HepG2 (cell line): ENCODE data around the gene LYSMD1. TPM values are rescaled to one million over a fixed set of nuclear protein-coding genes. Genes with fewer than 3 reads are reported as not detected.

Experiments used
- ATAC-seq: fragments of 200-7000 bp; cut with Tn5 transposase; 3 replicates; pipeline ENCODE4 v1.9.1; 2020; ENCODE audit warnings: mild to moderate bottlenecking, moderate library complexity
- BruUV-seq: library from RNA; stranded (reverse); fragments of 400-500 nt; replicated peaks from 2 replicates; lab custom pipeline; 2021; lab: Mats Ljungman, UMichigan
- CTCF ChIA-PET: fragments of 300-600 bp; formaldehyde crosslinking; extraction: SDS; loops from one replicate; lab custom pipeline; 2021; ENCODE audit warnings: low total read pairs, inconsistent platforms, low intra/inter-chr PET ratio; lab: Yijun Ruan, JAX
- POLR2A ChIA-PET: fragments of 350-600 bp; sonication (Branson Sonifier 250); formaldehyde crosslinking; loops from one replicate; lab custom pipeline; 2020; ENCODE audit warnings: antibody characterized with exemption, inconsistent platforms; lab: Yijun Ruan, JAX
- DNase-seq: peaks from one replicate; pipeline ENCODE4 v3.0.0-alpha.2; 2015; ENCODE audit warnings: low spot score
- FAIRE-seq: peaks from 3 replicates; lab custom pipeline; 2011; peaks lifted over from hg19 to GRCh38; lab: Jason Lieb, UNC
- H2AFZ ChIP-seq: one replicate; pipeline ENCODE4 v1.6.1; 2011; ENCODE audit warnings: low read length, inconsistent platforms
- H3K27ac ChIP-seq: fragments of 300-600 bp; 3 replicates; pipeline ENCODE4 v1.8.0; 2011; ENCODE audit warnings: mixed run types, mild to moderate bottlenecking, mixed read lengths, low read length, inconsistent platforms; ENCODE audit not compliant: insufficient read depth; ENCODE audit errors: extremely low read length
- H3K27me3 ChIP-seq, 2 experiments: fragments of 200-600 bp in 1 of 2; 2 replicates in 1 of 2; 3 replicates in 1 of 2; pipeline versions ENCODE4 v1.6.0 to v1.8.0; 2011; ENCODE audit warnings: low read length in 2 of 2, mild to moderate bottlenecking in 2 of 2, moderate library complexity in 2 of 2, inconsistent platforms in 1 of 2; ENCODE audit not compliant: insufficient read depth in 2 of 2, control insufficient read depth in 1 of 2
- H3K36me3 ChIP-seq, 2 experiments: fragments of 200-600 bp in 1 of 2; replicated peaks in 1 of 2; 2 replicates in 1 of 2; 3 replicates in 1 of 2; pipeline versions ENCODE4 v1.5.1 to v1.8.0; 2011; ENCODE audit warnings: low read length in 2 of 2, inconsistent platforms in 1 of 2; ENCODE audit not compliant: insufficient read depth in 2 of 2, control insufficient read depth in 1 of 2
- H3K4me1 ChIP-seq: 2 replicates; pipeline ENCODE4 v1.5.1; 2012; ENCODE audit warnings: low read length, inconsistent platforms; ENCODE audit not compliant: insufficient read depth
- H3K4me2 ChIP-seq: 2 replicates; pipeline ENCODE4 v1.6.0; 2011; ENCODE audit warnings: low read depth, low read length, inconsistent platforms
- H3K4me3 ChIP-seq, 3 experiments: fragments of 200-600 bp in 1 of 3; sonication (generic), shearing (Covaris generic) in 1 of 3; replicated peaks in 1 of 3; 2 replicates each; pipeline ENCODE4 v1.5.1; 2011 to 2016; ENCODE audit warnings: low read length in 3 of 3, inconsistent platforms in 2 of 3, low read depth in 2 of 3, mild to moderate bottlenecking in 2 of 3, control low read depth in 1 of 3, mixed read lengths in 1 of 3; ENCODE audit not compliant: insufficient read depth in 1 of 3
- H3K79me2 ChIP-seq: one replicate; pipeline ENCODE4 v1.6.1; 2011; ENCODE audit warnings: low read length, inconsistent platforms; ENCODE audit not compliant: insufficient read depth
- H3K9ac ChIP-seq: 2 replicates; pipeline ENCODE4 v1.6.0; 2011; ENCODE audit warnings: mild to moderate bottlenecking, low read depth, low read length, inconsistent platforms; ENCODE audit not compliant: insufficient read depth
- H3K9me3 ChIP-seq: 2 replicates; pipeline ENCODE4 v1.5.1; 2012; ENCODE audit warnings: mild to moderate bottlenecking, low read length
- H4K20me1 ChIP-seq: 2 replicates; pipeline ENCODE4 v1.6.0; 2011; ENCODE audit warnings: inconsistent platforms, mild to moderate bottlenecking, low read length, moderate library complexity; ENCODE audit not compliant: insufficient read depth
- HMG20A ChIP-seq: IDR thresholded peaks from 2 replicates; pipeline ENCODE4 v1.6.1; 2016; ENCODE audit warnings: borderline replicate concordance
- MYC ChIP-seq: sonication (generic); formaldehyde crosslinking; IDR thresholded peaks from 2 replicates; pipeline ENCODE4 v1.9.0; 2021; ENCODE audit warnings: missing genetic modification reagents, borderline replicate concordance
- RBFOX2 ChIP-seq: fragments of 200-400 bp; formaldehyde crosslinking; IDR thresholded peaks from 2 replicates; pipeline ENCODE4 v1.6.1; 2017; ENCODE audit warnings: low read depth, mild to moderate bottlenecking, low read length
- SOX13 ChIP-seq, 3 experiments: fragments of 450-650 bp in 1 of 3; sonication (generic) in 1 of 3; formaldehyde crosslinking in 1 of 3; IDR thresholded peaks in 2 of 3; conservative IDR thresholded peaks in 1 of 3; 2 replicates each; pipeline versions ENCODE4 v1.5.0 to v1.6.1; 2016 to 2020; ENCODE audit warnings: antibody characterized with exemption in 1 of 3, mild to moderate bottlenecking in 1 of 3, missing compliant biosample characterization in 1 of 3, missing genetic modification reagents in 1 of 3, moderate library complexity in 1 of 3
- THAP11 ChIP-seq: IDR thresholded peaks from 2 replicates; pipeline ENCODE4 v1.6.1; 2016; ENCODE audit warnings: missing biosample characterization, missing genetic modification reagents
- YY1 ChIP-seq: IDR thresholded peaks from 2 replicates; pipeline ENCODE4 v1.6.1; 2011; ENCODE audit warnings: low read length, low read depth, moderate library complexity, mild to moderate bottlenecking; ENCODE audit not compliant: insufficient read depth, insufficient replicate concordance
- ZNF10 ChIP-seq: sonication (generic); formaldehyde crosslinking; IDR thresholded peaks from 2 replicates; pipeline ENCODE4 v1.4.0; 2020; ENCODE audit warnings: mild to moderate bottlenecking, low read depth, missing genetic modification reagents, borderline replicate concordance
- ZNF589 ChIP-seq: sonication (generic); formaldehyde crosslinking; conservative IDR thresholded peaks from 2 replicates; pipeline ENCODE4 v1.8.0; 2022; ENCODE audit warnings: mild to moderate bottlenecking, moderate library complexity, missing genetic modification reagents
- WGBS: methylation state at CpG from one replicate; pipeline ENCODE4 v1.1.6; 2017; ENCODE audit warnings: low lambda C conversion rate; 5-methylcytosine and 5-hydroxymethylcytosine counted together
- in situ Hi-C: cut with HindIII; loops from 2 replicates; pipeline ENCODE4 v1.10.0; 2017; ENCODE audit warnings: low pct_unique_long_range_greater_than_20kb; ENCODE audit not compliant: extremely low pct_ligation_motif_present
- intact Hi-C: fragments of 100-400 bp; cut with micrococcal nuclease; formaldehyde crosslinking; loops from one replicate; pipeline ENCODE4 v1.10.0; 2022; ENCODE audit not compliant: unreplicated experiment
- polyA plus RNA-seq, 8 experiments: library from polyadenylated mRNA; depleted of rRNA in 3 of 8; stranded (reverse) in 7 of 8; unstranded in 1 of 8; fragments of >200 nt; fragmentation: Illumina TruSeq in 4 of 8; extraction: Trizol in 4 of 8; gene quantifications; 2 replicates each; pipeline versions ENCODE4 v1.2.1 to v1.2.3, GENCODE V29; 2011 to 2016; ENCODE audit warnings: low read depth in 4 of 8, missing spikeins in 1 of 8, mixed read lengths in 1 of 8; ENCODE audit not compliant: insufficient read depth in 1 of 8
- total RNA-seq, 5 experiments: library from RNA; depleted of rRNA; stranded (reverse); fragments of >200 nt; fragmentation: Illumina TruSeq; extraction: Trizol; gene quantifications; 2 replicates each; pipeline ENCODE4 v1.2.3, GENCODE V29; 2016; ENCODE audit warnings: low read depth in 1 of 5
- TF ChIP-seq, protein P1 (sequence below): sonication (generic); formaldehyde crosslinking; IDR thresholded peaks from 2 replicates; pipeline ENCODE4 v1.5.0; 2020; ENCODE audit warnings: missing genetic modification reagents
- TF ChIP-seq, protein P2 (sequence below): sonication (generic); formaldehyde crosslinking; IDR thresholded peaks from 2 replicates; pipeline ENCODE4 v1.8.1; 2022; ENCODE audit warnings: mild to moderate bottlenecking, missing genetic modification reagents
- TF ChIP-seq, protein P3 (sequence below): IDR thresholded peaks from 2 replicates; pipeline ENCODE4 v1.6.1; 2016

Gene LYSMD1
- total and polyA plus RNA-seq, 2 of the 13 experiments (the other 11 are each of a cell fraction or from before 2014, with no cell fraction given), result 3.8 to 4.8 TPM

DNA sequence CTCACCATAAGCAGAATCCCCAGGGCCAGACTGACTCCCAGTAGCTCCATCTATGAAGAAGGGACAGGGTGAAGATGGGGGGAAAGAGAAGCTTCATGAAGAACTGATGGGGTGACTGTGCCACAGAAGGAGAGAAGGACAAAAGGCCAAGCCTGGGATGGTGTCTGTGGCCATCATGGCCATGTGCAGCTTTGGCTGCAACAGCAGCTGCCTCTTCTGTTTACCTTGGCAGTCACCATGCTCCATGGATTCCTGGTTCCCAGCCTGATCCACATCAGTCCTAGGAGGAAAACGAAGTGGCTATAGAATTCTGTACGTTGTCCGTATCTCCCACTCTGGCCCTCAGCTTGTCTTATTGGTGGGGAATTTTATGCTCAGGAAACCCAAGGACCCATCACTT is 31.3 kb downstream of the LYSMD1 start:
- 89% methylated on average over 3 of the region's 3 CpGs for WGBS
- TF ChIP-seq, protein P1, sequence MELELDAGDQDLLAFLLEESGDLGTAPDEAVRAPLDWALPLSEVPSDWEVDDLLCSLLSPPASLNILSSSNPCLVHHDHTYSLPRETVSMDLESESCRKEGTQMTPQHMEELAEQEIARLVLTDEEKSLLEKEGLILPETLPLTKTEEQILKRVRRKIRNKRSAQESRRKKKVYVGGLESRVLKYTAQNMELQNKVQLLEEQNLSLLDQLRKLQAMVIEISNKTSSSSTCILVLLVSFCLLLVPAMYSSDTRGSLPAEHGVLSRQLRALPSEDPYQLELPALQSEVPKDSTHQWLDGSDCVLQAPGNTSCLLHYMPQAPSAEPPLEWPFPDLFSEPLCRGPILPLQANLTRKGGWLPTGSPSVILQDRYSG (CRISPR knock-in tag), result no peak
- TF ChIP-seq HMG20A (CRISPR knock-in tag), result no peak
- TF ChIP-seq ZNF589 (CRISPR knock-in tag), result no peak
- no peak for TF ChIP-seq YY1
- TF ChIP-seq ZNF10 (CRISPR knock-in tag), result no peak
- no peak for FAIRE-seq
- CTCF ChIA-PET, result no interaction called here
- no peak for ATAC-seq
- Histone ChIP-seq H4K20me1 (no peaks in the 10 kb centered on the region), H3K27me3 (no peaks in the 10 kb centered on the region), H3K4me1 (no peaks in the 10 kb centered on the region), H3K9me3 (no peaks in the 10 kb centered on the region), H3K4me2 (no peak overlapping the region), H3K9ac (no peak overlapping the region), H3K27ac (no peak overlapping the region), H3K36me3 (no peaks in the 10 kb centered on the region), H2AFZ (no peak overlapping the region), H3K4me3 (no peak overlapping the region), H3K79me2 (no peaks in the 10 kb centered on the region)
- intact Hi-C loops, result no loop called here
- POLR2A ChIA-PET, result no interaction called here
- in situ Hi-C loops, result no loop called here
- no peak for DNase-seq
- no TSS peak for BruUV-seq

DNA sequence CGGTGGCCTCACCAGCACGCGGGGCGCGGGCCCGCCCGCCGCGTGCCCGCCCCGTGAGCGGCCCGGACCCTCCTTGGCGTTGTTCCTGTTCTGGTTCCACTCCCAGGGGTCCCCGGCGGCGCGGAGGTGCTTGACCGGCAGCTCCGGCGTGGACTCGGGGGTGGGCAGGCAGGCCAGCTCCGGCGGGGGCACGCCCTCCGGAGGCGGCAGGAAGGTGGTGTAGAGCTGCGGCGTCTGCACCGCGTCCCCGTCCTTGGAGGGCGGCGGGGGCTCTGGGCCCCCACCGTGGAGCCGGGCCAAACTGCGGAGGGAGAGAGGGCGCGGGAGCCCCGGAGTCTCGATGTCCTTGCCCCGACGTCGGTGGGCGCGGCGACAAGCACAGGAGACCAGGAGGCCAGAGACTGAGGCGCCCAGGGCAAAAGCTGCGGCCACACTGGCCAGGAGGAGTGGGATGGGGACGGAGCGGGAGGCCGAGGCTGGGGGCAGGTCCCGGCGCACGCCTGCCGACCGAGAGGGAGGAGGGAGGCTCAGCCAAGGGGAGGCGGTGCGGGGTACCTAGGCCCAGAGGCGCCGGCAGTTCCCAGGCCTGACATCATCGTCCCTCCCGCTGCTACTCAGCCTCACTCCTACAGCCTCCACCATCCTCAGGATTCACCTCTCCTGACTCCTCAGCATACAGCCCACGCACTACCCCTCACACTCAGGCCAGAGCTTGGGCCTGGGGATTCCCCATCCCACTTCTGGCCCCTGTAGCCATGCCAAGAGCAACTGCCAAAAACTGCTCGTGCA is 32.5 kb downstream of the LYSMD1 start:
- POLR2A ChIA-PET, result no interaction called here
- Histone ChIP-seq H3K4me2 (no peak overlapping the region), H3K27me3 (no peaks in the 10 kb centered on the region), H3K36me3 (no peaks in the 10 kb centered on the region), H3K27ac (no peak overlapping the region), H3K79me2 (no peaks in the 10 kb centered on the region), H4K20me1 (no peaks in the 10 kb centered on the region), H3K9ac (no peak overlapping the region), H3K9me3 (no peaks in the 10 kb centered on the region), H3K4me3 (no peak overlapping the region), H2AFZ (no peak overlapping the region), H3K4me1 (no peaks in the 10 kb centered on the region)
- CTCF ChIA-PET, result no interaction called here
- intact Hi-C loops, result no loop called here
- WGBS, result 96% methylated on average over 51 of the region's 65 CpGs
- DNase-seq, result no peak
- no peak for FAIRE-seq
- no peak for TF ChIP-seq SOX13 (IDR thresholded peaks at IDR 0.05)
- TF ChIP-seq SOX13 (CRISPR knock-in tag; conservative IDR thresholded peaks at IDR 0.05 in 1 of 2, IDR thresholded peaks at IDR 0.05 in 1 of 2), result no peak
- TF ChIP-seq RBFOX2, result no peak
- TF ChIP-seq THAP11, result no peak
- TF ChIP-seq MYC, result no peak
- TF ChIP-seq, protein P2, sequence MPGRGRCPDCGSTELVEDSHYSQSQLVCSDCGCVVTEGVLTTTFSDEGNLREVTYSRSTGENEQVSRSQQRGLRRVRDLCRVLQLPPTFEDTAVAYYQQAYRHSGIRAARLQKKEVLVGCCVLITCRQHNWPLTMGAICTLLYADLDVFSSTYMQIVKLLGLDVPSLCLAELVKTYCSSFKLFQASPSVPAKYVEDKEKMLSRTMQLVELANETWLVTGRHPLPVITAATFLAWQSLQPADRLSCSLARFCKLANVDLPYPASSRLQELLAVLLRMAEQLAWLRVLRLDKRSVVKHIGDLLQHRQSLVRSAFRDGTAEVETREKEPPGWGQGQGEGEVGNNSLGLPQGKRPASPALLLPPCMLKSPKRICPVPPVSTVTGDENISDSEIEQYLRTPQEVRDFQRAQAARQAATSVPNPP (CRISPR knock-in tag), result no peak
- TF ChIP-seq, protein P3, sequence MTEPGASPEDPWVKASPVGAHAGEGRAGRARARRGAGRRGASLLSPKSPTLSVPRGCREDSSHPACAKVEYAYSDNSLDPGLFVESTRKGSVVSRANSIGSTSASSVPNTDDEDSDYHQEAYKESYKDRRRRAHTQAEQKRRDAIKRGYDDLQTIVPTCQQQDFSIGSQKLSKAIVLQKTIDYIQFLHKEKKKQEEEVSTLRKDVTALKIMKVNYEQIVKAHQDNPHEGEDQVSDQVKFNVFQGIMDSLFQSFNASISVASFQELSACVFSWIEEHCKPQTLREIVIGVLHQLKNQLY (CRISPR knock-in tag), result no peak
- no peak for TF ChIP-seq ZNF589 (CRISPR knock-in tag)
- ATAC-seq, result no peak
- in situ Hi-C loops, result no loop called here
- BruUV-seq, result no TSS peak
